Neuronal stem cell (in vitro differentiated cells): ENCODE measurements around the gene GPC5.

Source experiments
- DNase-seq: peaks from one replicate; pipeline ENCODE4 v3.0.0-alpha.2; 2013; ENCODE audit warnings: low spot score
- H2AFZ ChIP-seq: one replicate; pipeline ENCODE4 v1.6.1; 2013; ENCODE audit warnings: mild to moderate bottlenecking, low read length, inconsistent platforms
- H2AK5ac ChIP-seq: 2 replicates; pipeline ENCODE4 v1.6.1; 2013; ENCODE audit warnings: low read depth, mild to moderate bottlenecking, inconsistent platforms, low read length, moderate library complexity, mixed read lengths
- H2BK120ac ChIP-seq: 2 replicates; pipeline ENCODE4 v1.6.1; 2013; ENCODE audit warnings: low read depth, mild to moderate bottlenecking, inconsistent platforms, low read length, moderate library complexity, mixed read lengths
- H2BK12ac ChIP-seq: one replicate; pipeline ENCODE4 v1.6.1; 2013; ENCODE audit warnings: low read length, inconsistent platforms
- H2BK15ac ChIP-seq: 2 replicates; pipeline ENCODE4 v1.6.1; 2013; ENCODE audit warnings: mild to moderate bottlenecking, low read length, inconsistent platforms, mixed read lengths
- H2BK5ac ChIP-seq: one replicate; pipeline ENCODE4 v1.6.1; 2013; ENCODE audit warnings: inconsistent platforms, mild to moderate bottlenecking, low read length, moderate library complexity
- H3K14ac ChIP-seq: one replicate; pipeline ENCODE4 v1.6.1; 2013; ENCODE audit warnings: low read length, inconsistent platforms
- H3K18ac ChIP-seq: 2 replicates; pipeline ENCODE4 v1.6.1; 2013; ENCODE audit warnings: low read length, inconsistent platforms
- H3K23ac ChIP-seq: 2 replicates; pipeline ENCODE4 v1.6.1; 2013; ENCODE audit warnings: low read depth, mild to moderate bottlenecking, mixed read lengths, low read length, inconsistent platforms; ENCODE audit not compliant: poor library complexity
- H3K27ac ChIP-seq: replicated peaks from 3 replicates; pipeline ENCODE4 v1.5.1; 2013; ENCODE audit warnings: low read length, inconsistent platforms
- H3K27me3 ChIP-seq, 3 experiments: 2 replicates each; pipeline ENCODE4 v1.6.1; 2013; ENCODE audit warnings: low read length in 3 of 3, mild to moderate bottlenecking in 2 of 3, inconsistent platforms in 1 of 3, low read depth in 1 of 3, mixed read lengths in 1 of 3, moderate library complexity in 1 of 3; ENCODE audit not compliant: control insufficient read depth in 3 of 3, insufficient read depth in 3 of 3
- H3K36me3 ChIP-seq, 2 donors: replicated peaks in 1 of 2; 2 replicates each; pipeline ENCODE4 v1.6.1; 2013; ENCODE audit warnings: low read length in 2 of 2; ENCODE audit not compliant: control insufficient read depth in 2 of 2, insufficient read depth in 2 of 2
- H3K4ac ChIP-seq: 2 replicates; pipeline ENCODE4 v1.6.1; 2013; ENCODE audit warnings: inconsistent platforms, mild to moderate bottlenecking, low read length, moderate library complexity
- H3K4me1 ChIP-seq, 2 donors: 1 replicate in 1 of 2; 2 replicates in 1 of 2; pipeline ENCODE4 v1.6.1; 2013; ENCODE audit warnings: low read length in 2 of 2, low read depth in 1 of 2; ENCODE audit not compliant: control insufficient read depth in 2 of 2, insufficient read depth in 1 of 2
- H3K4me2 ChIP-seq: one replicate; pipeline ENCODE4 v1.6.1; 2013; ENCODE audit warnings: mild to moderate bottlenecking, low read length, inconsistent platforms; ENCODE audit not compliant: insufficient read depth, poor library complexity, severe bottlenecking
- H3K4me3 ChIP-seq, 2 donors: 2 replicates each; pipeline ENCODE4 v1.5.1; 2013; ENCODE audit warnings: low read length in 2 of 2, mild to moderate bottlenecking in 2 of 2, inconsistent platforms in 1 of 2, moderate library complexity in 1 of 2
- H3K79me1 ChIP-seq: one replicate; pipeline ENCODE4 v1.6.1; 2013; ENCODE audit warnings: low read depth, mild to moderate bottlenecking, inconsistent platforms, low read length, moderate library complexity
- H3K9ac ChIP-seq: one replicate; pipeline ENCODE4 v1.6.1; 2013; ENCODE audit warnings: mild to moderate bottlenecking, low read depth, low read length, inconsistent platforms; ENCODE audit not compliant: poor library complexity
- H3K9me3 ChIP-seq, 2 donors: replicated peaks in 1 of 2; 2 replicates each; pipeline versions ENCODE3 to v1.6.1; 2013; ENCODE audit warnings: low read length in 2 of 2, mild to moderate bottlenecking in 2 of 2, inconsistent platforms in 1 of 2, low read depth in 1 of 2, mixed read lengths in 1 of 2, moderate library complexity in 1 of 2; ENCODE audit not compliant: control insufficient read depth in 2 of 2, insufficient read depth in 1 of 2
- H4K8ac ChIP-seq: one replicate; pipeline ENCODE4 v1.6.1; 2013; ENCODE audit warnings: low read depth, mild to moderate bottlenecking, inconsistent platforms, low read length, moderate library complexity
- H4K91ac ChIP-seq: one replicate; pipeline ENCODE4 v1.6.1; 2013; ENCODE audit warnings: low read length, low read depth, mild to moderate bottlenecking, inconsistent platforms; ENCODE audit not compliant: poor library complexity
- WGBS, 2 donors: extraction: QIAGEN DNeasy Blood & Tissue Kit; methylation state at CpG; one replicate each; pipeline ENCODE4 v1.1.7; 2013; ENCODE audit warnings: missing lambda C conversion rate in 2 of 2, mixed read lengths in 1 of 2; ENCODE audit not compliant: insufficient read length in 2 of 2, insufficient replicate concordance in 1 of 2; ENCODE audit errors: extremely low coverage in 2 of 2; 5-methylcytosine and 5-hydroxymethylcytosine counted together

GPC5 gene

DNA sequence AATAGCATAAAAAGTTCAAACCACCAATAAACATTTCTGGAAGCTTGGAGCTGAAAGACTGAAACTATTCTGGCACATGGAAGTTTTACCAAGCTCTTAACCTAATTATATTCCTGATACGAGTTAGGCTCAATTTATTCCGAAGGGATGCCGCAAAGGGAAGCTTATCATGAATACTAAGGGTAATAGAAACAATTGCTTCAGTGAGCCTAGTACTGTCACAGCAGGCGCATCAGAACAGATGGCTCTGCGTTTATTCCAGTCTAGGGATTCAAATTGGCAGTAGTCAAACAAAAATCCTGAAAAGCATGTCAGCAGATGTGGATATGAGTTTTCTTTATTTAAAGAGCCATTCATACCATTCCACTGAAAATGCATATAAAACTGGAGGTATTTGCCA, 779.5 kb downstream of the GPC5 start:
- Histone ChIP-seq H3K18ac (no peak overlapping the region), H3K4me3 (no peak overlapping the region), H3K4me1 (no peaks in the 10 kb centered on the region), H3K9me3 (no peaks in the 10 kb centered on the region), H2AFZ (no peak overlapping the region), H2BK5ac (no peak overlapping the region), H2BK120ac (no peak overlapping the region), H3K14ac (no peak overlapping the region), H2BK12ac (no peak overlapping the region), H3K27me3 (no peaks in the 10 kb centered on the region), H3K9ac (no peak overlapping the region), H3K79me1 (no peaks in the 10 kb centered on the region), H3K23ac (no peak overlapping the region), H3K36me3 (no peaks in the 10 kb centered on the region), H2BK15ac (no peak overlapping the region), H3K4ac (no peak overlapping the region), H2AK5ac (no peak overlapping the region), H4K8ac (no peak overlapping the region), H3K4me2 (no peak overlapping the region), H4K91ac (no peak overlapping the region), H3K27ac (no peak overlapping the region)
- no peak for DNase-seq
- no CpG with 5 or more reads among the region's 5 CpGs for WGBS, 2 donors

DNA sequence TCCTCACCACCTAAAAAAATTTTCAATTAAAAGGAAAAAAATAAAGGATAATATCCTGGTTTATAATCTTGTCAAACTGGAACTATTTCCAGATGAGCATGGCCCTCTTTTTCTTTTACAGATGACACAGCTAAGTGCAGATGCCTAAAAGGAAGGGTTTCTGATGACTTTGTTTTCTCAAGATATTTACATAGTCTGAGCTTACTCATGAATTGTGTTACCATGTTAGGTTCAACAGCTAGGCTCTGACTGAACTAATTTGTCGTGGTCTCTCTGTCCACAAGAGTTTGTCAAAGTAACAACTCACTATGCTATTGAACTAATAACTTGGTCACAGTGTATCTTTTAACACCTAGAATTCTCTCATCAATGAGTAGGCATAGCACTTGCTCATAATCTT, 780.8 kb downstream of the GPC5 start:
- no CpG with 5 or more reads among the region's 1 CpG for WGBS, 2 donors
- H3K18ac ChIP-seq, result no peak overlapping the region
- no peak overlapping the region for H3K23ac ChIP-seq
- no peak overlapping the region for H2BK15ac ChIP-seq
- H2BK12ac ChIP-seq, result no peak overlapping the region
- no peak overlapping the region for H3K4me3 ChIP-seq
- no peak overlapping the region for H3K4me2 ChIP-seq
- no peak overlapping the region for H3K4ac ChIP-seq
- H3K9ac ChIP-seq, result no peak overlapping the region
- H4K8ac ChIP-seq, result no peak overlapping the region
- no peak overlapping the region for H3K14ac ChIP-seq
- no peak overlapping the region for H2AFZ ChIP-seq
- DNase-seq, result no peak
- H3K27me3 ChIP-seq, result no peaks in the 10 kb centered on the region
- no peaks in the 10 kb centered on the region for H3K36me3 ChIP-seq
- no peaks in the 10 kb centered on the region for H3K79me1 ChIP-seq
- no peak overlapping the region for H4K91ac ChIP-seq
- no peaks in the 10 kb centered on the region for H3K9me3 ChIP-seq
- H3K4me1 ChIP-seq, result no peaks in the 10 kb centered on the region
- no peak overlapping the region for H2BK120ac ChIP-seq
- H2AK5ac ChIP-seq, result no peak overlapping the region
- no peak overlapping the region for H2BK5ac ChIP-seq
- H3K27ac ChIP-seq, result no peak overlapping the region

DNA sequence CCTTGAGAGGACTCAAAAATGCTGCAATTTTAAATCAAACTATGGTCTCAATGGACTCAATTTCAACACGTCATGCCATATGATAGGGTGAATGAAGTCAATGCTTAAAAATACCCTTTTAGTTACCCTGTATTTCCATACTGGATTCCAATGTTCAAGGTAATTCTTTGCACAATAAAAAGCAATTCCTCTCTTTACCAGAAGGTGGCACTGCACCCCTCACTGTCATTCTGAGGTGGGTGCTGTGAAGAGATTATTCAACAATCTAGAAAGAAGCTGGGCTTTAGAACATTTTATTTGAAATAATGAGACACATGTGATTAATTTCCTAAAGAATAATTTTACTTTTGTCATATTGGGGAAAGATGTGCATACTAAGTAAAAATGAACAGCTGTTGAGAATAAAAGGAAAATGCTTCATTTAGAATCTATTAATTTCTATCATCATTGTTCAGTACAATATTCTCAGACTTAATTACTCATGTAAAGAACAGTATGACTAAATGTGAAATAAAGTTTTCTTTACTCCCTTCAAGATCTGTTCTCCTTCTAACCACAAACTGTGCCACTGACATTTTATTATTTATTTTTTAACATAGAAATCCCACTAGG, 789.1 kb downstream of the GPC5 start:
- H4K91ac ChIP-seq, result no peak overlapping the region
- DNase-seq, result peak; percentile 50
- H3K4me2 ChIP-seq, result no peak overlapping the region
- H4K8ac ChIP-seq, result no peak overlapping the region
- no peak overlapping the region for H3K9ac ChIP-seq
- H2AFZ ChIP-seq, result no peak overlapping the region
- H2BK5ac ChIP-seq, result no peak overlapping the region
- H3K4me1 ChIP-seq, result no peaks in the 10 kb centered on the region
- peaks cover 0 to 10% of the 10 kb centered on the region in 2 donors for H3K9me3 ChIP-seq
- H2BK15ac ChIP-seq, result no peak overlapping the region
- H3K4ac ChIP-seq, result no peak overlapping the region
- H2BK12ac ChIP-seq, result no peak overlapping the region
- H3K18ac ChIP-seq, result no peak overlapping the region
- no peaks in the 10 kb centered on the region for H3K36me3 ChIP-seq
- H3K4me3 ChIP-seq, result no peak overlapping the region
- no peaks in the 10 kb centered on the region for H3K79me1 ChIP-seq
- no peak overlapping the region for H3K23ac ChIP-seq
- no peak overlapping the region for H2AK5ac ChIP-seq
- H3K27ac ChIP-seq, result no peak overlapping the region
- H3K14ac ChIP-seq, result no peak overlapping the region
- no peak overlapping the region for H2BK120ac ChIP-seq
- H3K27me3 ChIP-seq, result no peaks in the 10 kb centered on the region
- WGBS, 2 donors, result no CpG with 5 or more reads among the region's 1 CpG

DNA sequence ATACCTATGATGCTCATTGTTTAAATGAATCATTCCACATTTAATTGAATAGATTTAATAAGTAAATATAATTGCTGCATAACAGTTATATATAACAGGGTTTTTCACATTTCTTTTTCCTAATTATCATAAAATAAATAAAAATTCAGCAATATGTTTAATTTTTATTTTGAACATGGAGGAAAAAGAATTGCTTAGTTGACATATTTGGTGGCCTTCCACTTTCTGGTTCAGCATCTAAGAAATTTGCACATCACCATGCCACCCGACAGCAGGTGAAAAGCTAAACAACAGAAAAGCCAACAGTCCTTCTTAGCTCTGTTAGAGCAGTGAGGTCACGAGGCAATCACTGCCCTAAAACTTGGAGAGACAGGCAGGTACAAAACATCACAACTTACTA, 790.2 kb downstream of the GPC5 start:
- no peaks in the 10 kb centered on the region for H3K27me3 ChIP-seq
- no peak overlapping the region for H2BK5ac ChIP-seq
- no peak overlapping the region for H3K9ac ChIP-seq
- WGBS, 2 donors, result no CpG with 5 or more reads among the region's 2 CpGs
- no peak overlapping the region for H2BK15ac ChIP-seq
- no peak overlapping the region for H3K4ac ChIP-seq
- H3K23ac ChIP-seq, result no peak overlapping the region
- H3K4me2 ChIP-seq, result no peak overlapping the region
- H3K9me3 ChIP-seq, result peaks cover 0 to 10% of the 10 kb centered on the region in 2 donors
- H3K18ac ChIP-seq, result no peak overlapping the region
- DNase-seq, result no peak
- no peaks in the 10 kb centered on the region for H3K4me1 ChIP-seq
- H4K8ac ChIP-seq, result no peak overlapping the region
- no peak overlapping the region for H2BK12ac ChIP-seq
- no peak overlapping the region for H2BK120ac ChIP-seq
- no peak overlapping the region for H4K91ac ChIP-seq
- H3K79me1 ChIP-seq, result no peaks in the 10 kb centered on the region
- H3K4me3 ChIP-seq, result no peak overlapping the region
- no peaks in the 10 kb centered on the region for H3K36me3 ChIP-seq
- no peak overlapping the region for H3K27ac ChIP-seq
- H2AFZ ChIP-seq, result peak overlapping the region; percentile 34
- H3K14ac ChIP-seq, result no peak overlapping the region
- no peak overlapping the region for H2AK5ac ChIP-seq
